Trophoblast cell (in vitro differentiated cells and primary cell): ENCODE results near the gene EFR3B.
"Not testable (repeated sequence)": the region's sequence is repeated elsewhere in the genome, so short reads cannot be mapped to it uniquely, and the experiment has no call there.

Experiments used
- DNase-seq, 2 donors: peaks; one replicate each; pipeline ENCODE4 v3.0.0-alpha.2; 2016
- H2AFZ ChIP-seq: 2 replicates; pipeline ENCODE4 v1.6.1; 2013; ENCODE audit warnings: low read length, moderate library complexity, mild to moderate bottlenecking; ENCODE audit not compliant: insufficient read depth, poor library complexity
- H2AK5ac ChIP-seq: 2 replicates; pipeline ENCODE4 v1.6.1; 2013; ENCODE audit warnings: mild to moderate bottlenecking, low read length
- H2BK120ac ChIP-seq: 2 replicates; pipeline ENCODE4 v1.6.1; 2013; ENCODE audit warnings: low read length, mild to moderate bottlenecking, moderate library complexity; ENCODE audit not compliant: insufficient read depth, poor library complexity
- H2BK12ac ChIP-seq: 2 replicates; pipeline ENCODE4 v1.6.1; 2013; ENCODE audit warnings: mild to moderate bottlenecking, low read length, moderate library complexity
- H2BK5ac ChIP-seq: 2 replicates; pipeline ENCODE4 v1.6.1; 2013; ENCODE audit warnings: low read length, low read depth, moderate library complexity, mild to moderate bottlenecking; ENCODE audit not compliant: poor library complexity
- H3K14ac ChIP-seq: 2 replicates; pipeline ENCODE4 v1.6.1; 2013; ENCODE audit warnings: mild to moderate bottlenecking, low read length
- H3K18ac ChIP-seq: 2 replicates; pipeline ENCODE4 v1.6.1; 2013; ENCODE audit warnings: mild to moderate bottlenecking, low read length
- H3K23ac ChIP-seq: 2 replicates; pipeline ENCODE4 v1.6.1; 2013; ENCODE audit warnings: low read length
- H3K27ac ChIP-seq: 2 replicates; pipeline ENCODE4 v1.5.1; 2013; ENCODE audit warnings: low read depth, mild to moderate bottlenecking, inconsistent platforms, low read length, moderate library complexity
- H3K27me3 ChIP-seq: 2 replicates; pipeline ENCODE4 v1.6.1; 2013; ENCODE audit warnings: inconsistent platforms, mild to moderate bottlenecking, low read length, moderate library complexity; ENCODE audit not compliant: insufficient read depth
- H3K36me3 ChIP-seq, 2 experiments: 1 replicate in 1 of 2; 2 replicates in 1 of 2; pipeline ENCODE4 v1.6.1; 2013; ENCODE audit warnings: low read length in 2 of 2, mild to moderate bottlenecking in 2 of 2, moderate library complexity in 1 of 2; ENCODE audit not compliant: insufficient read depth in 2 of 2, control insufficient read depth in 1 of 2
- H3K4ac ChIP-seq: 2 replicates; pipeline ENCODE4 v1.6.1; 2013; ENCODE audit warnings: low read depth, mild to moderate bottlenecking, low read length, moderate library complexity
- H3K4me1 ChIP-seq, 2 experiments: 1 replicate in 1 of 2; 2 replicates in 1 of 2; pipeline ENCODE4 v1.6.1; 2013; ENCODE audit warnings: low read length in 2 of 2, mild to moderate bottlenecking in 2 of 2, moderate library complexity in 1 of 2; ENCODE audit not compliant: insufficient read depth in 2 of 2, control insufficient read depth in 1 of 2
- H3K4me2 ChIP-seq: 2 replicates; pipeline ENCODE4 v1.6.1; 2013; ENCODE audit warnings: inconsistent platforms, mild to moderate bottlenecking, low read length, moderate library complexity
- H3K4me3 ChIP-seq: 2 replicates; pipeline ENCODE4 v1.5.1; 2013; ENCODE audit warnings: mild to moderate bottlenecking, low read depth, low read length, inconsistent platforms
- H3K79me1 ChIP-seq: one replicate; pipeline ENCODE4 v1.6.1; 2013; ENCODE audit warnings: low read length
- H3K79me2 ChIP-seq: 2 replicates; pipeline ENCODE4 v1.6.1; 2013; ENCODE audit warnings: low read length, mild to moderate bottlenecking; ENCODE audit not compliant: control insufficient read depth, insufficient read depth, poor library complexity
- H3K9ac ChIP-seq: 2 replicates; pipeline ENCODE4 v1.6.1; 2013; ENCODE audit warnings: mild to moderate bottlenecking, low read length
- H3K9me3 ChIP-seq: 2 replicates; pipeline ENCODE4 v1.6.1; 2013; ENCODE audit warnings: low read depth, mild to moderate bottlenecking, control low read depth, inconsistent platforms, low read length; ENCODE audit not compliant: insufficient read depth
- H4K12ac ChIP-seq: 2 replicates; pipeline ENCODE4 v1.6.1; 2013; ENCODE audit warnings: low read depth, mild to moderate bottlenecking, low read length, moderate library complexity
- H4K8ac ChIP-seq: 2 replicates; pipeline ENCODE4 v1.6.1; 2013; ENCODE audit warnings: low read depth, mild to moderate bottlenecking, low read length, moderate library complexity
- H4K91ac ChIP-seq: one replicate; pipeline ENCODE4 v1.6.1; 2013; ENCODE audit warnings: low read depth, mild to moderate bottlenecking, low read length, moderate library complexity
- WGBS: extraction: QIAGEN DNeasy Blood & Tissue Kit; methylation state at CpG from one replicate; pipeline ENCODE4 v1.1.7; 2013; ENCODE audit warnings: missing lambda C conversion rate; ENCODE audit not compliant: insufficient read length, insufficient coverage; ENCODE audit errors: extremely low coverage; 5-methylcytosine and 5-hydroxymethylcytosine counted together

Gene EFR3B

DNA sequence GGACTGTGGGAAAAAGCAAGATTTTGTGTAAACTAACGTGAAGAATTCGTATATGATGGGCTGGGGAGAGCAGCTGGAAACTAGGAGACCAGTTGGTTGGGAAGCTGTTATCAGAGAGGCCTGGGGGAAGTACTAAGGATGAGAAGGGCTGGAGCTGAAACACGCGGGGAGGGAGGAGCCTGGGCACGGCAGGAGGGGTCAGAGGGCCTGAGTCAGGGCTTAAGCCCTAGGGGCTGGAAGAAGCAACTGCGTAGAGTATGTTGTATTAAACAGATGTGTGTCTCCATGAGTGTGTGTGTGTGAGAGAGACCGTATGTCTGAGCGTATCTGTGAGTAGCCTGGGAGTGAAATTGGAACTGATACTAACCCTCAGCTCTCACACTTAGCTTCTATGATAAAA, 118.1 kb downstream of the EFR3B start:
- no peak overlapping the region for H2AK5ac ChIP-seq
- H3K23ac ChIP-seq, result no peak overlapping the region
- no peaks in the 10 kb centered on the region for H3K36me3 ChIP-seq
- H3K4ac ChIP-seq, result no peak overlapping the region
- no peak overlapping the region for H4K12ac ChIP-seq
- H3K79me2 ChIP-seq, result no peaks in the 10 kb centered on the region
- peak overlapping the region; percentile 19 for H3K27ac ChIP-seq
- H2BK5ac ChIP-seq, result no peak overlapping the region
- H2BK12ac ChIP-seq, result no peak overlapping the region
- H3K27me3 ChIP-seq, result no peaks in the 10 kb centered on the region
- H3K14ac ChIP-seq, result no peak overlapping the region
- H2BK120ac ChIP-seq, result no peak overlapping the region
- peaks cover 12 to 18% of the 10 kb centered on the region in 2 experiments for H3K4me1 ChIP-seq
- no peak overlapping the region for H4K91ac ChIP-seq
- no peak overlapping the region for H3K4me2 ChIP-seq
- WGBS, result no CpG with 5 or more reads among the region's 8 CpGs
- no peak overlapping the region for H3K9ac ChIP-seq
- H4K8ac ChIP-seq, result no peak overlapping the region
- peaks cover 6% of the 10 kb centered on the region for H3K9me3 ChIP-seq
- H3K79me1 ChIP-seq, result peaks cover 3% of the 10 kb centered on the region
- H3K4me3 ChIP-seq, result no peak overlapping the region
- peak; percentile 71 to 77 for DNase-seq
- no peak overlapping the region for H3K18ac ChIP-seq
- H2AFZ ChIP-seq, result no peak overlapping the region

GRCh38 chr2:25160376-25160775, 118.5 kb downstream of the EFR3B start:
- H3K36me3 ChIP-seq, result no peaks in the 10 kb centered on the region
- peak overlapping the region; percentile 17 for H4K8ac ChIP-seq
- H3K9me3 ChIP-seq, result peaks cover 6% of the 10 kb centered on the region
- H2AK5ac ChIP-seq, result no peak overlapping the region
- no peaks in the 10 kb centered on the region for H3K27me3 ChIP-seq
- H3K79me1 ChIP-seq, result peaks cover 3% of the 10 kb centered on the region
- no peak overlapping the region for H3K18ac ChIP-seq
- no peak overlapping the region for H2BK12ac ChIP-seq
- peak overlapping the region; percentile 20 for H4K91ac ChIP-seq
- H3K4me2 ChIP-seq, result peak overlapping the region; percentile 10
- peak overlapping the region; percentile 15 for H3K9ac ChIP-seq
- no peak overlapping the region for H3K4me3 ChIP-seq
- no peak overlapping the region for H3K4ac ChIP-seq
- no peaks in the 10 kb centered on the region for H3K79me2 ChIP-seq
- no peak for DNase-seq
- H3K23ac ChIP-seq, result no peak overlapping the region
- H2BK5ac ChIP-seq, result no peak overlapping the region
- no CpG with 5 or more reads among the region's 10 CpGs for WGBS
- peak overlapping the region; percentile 19 for H3K27ac ChIP-seq
- H4K12ac ChIP-seq, result no peak overlapping the region
- peak overlapping the region; percentile 2 for H3K14ac ChIP-seq
- no peak overlapping the region for H2AFZ ChIP-seq
- no peak overlapping the region for H2BK120ac ChIP-seq
- peaks cover 12 to 18% of the 10 kb centered on the region in 2 experiments for H3K4me1 ChIP-seq

DNA sequence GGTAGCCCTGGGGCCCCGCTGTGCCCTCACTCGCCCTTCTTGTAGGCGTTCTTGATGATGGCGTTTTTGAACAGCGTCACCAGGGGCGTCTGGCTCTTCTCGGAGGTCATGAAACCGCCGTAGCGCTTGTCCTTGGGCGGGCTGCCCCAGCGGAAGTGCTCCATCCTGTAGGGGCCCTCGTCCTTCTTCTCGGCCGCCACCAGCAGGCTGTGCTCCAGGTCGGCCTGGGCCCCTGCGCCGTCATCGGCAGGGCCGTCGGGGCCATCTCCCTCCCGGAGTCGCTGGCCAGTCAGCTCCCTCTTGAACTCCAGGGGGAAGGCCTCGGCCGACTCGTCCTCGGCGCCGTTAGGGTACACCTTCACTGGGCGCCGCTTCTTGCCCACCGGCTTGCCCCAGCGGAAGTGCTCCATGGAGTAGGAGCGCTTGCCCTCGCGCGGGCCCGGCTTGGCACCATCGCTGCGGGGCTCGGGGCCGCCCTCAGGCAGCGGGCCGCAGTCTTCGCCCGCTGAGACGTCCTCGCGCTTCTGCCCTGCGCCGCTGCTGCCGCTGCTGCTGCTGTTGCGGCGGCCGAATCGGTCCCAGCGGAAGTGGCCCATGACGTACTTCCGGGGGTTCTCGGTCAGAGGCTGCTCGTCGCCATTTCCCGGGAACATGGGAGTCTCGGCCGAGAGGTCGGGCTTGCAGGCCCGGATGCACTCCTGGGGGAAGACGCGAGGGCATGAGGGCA, 119.3 kb downstream of the EFR3B start:
- no peaks in the 10 kb centered on the region for H3K27me3 ChIP-seq
- peak overlapping the region; percentile 7 for H4K91ac ChIP-seq
- no peak overlapping the region for H2BK120ac ChIP-seq
- H4K8ac ChIP-seq, result no peak overlapping the region
- H3K4ac ChIP-seq, result no peak overlapping the region
- no peak overlapping the region for H2BK5ac ChIP-seq
- no peak for DNase-seq
- no peak overlapping the region for H3K14ac ChIP-seq
- H3K36me3 ChIP-seq, result no peaks in the 10 kb centered on the region
- H3K9ac ChIP-seq, result no peak overlapping the region
- H3K18ac ChIP-seq, result no peak overlapping the region
- H2AFZ ChIP-seq, result no peak overlapping the region
- H2BK12ac ChIP-seq, result no peak overlapping the region
- H3K4me3 ChIP-seq, result no peak overlapping the region
- no peaks in the 10 kb centered on the region for H3K79me2 ChIP-seq
- no peak overlapping the region for H3K23ac ChIP-seq
- H3K27ac ChIP-seq, result no peak overlapping the region
- peaks cover 6% of the 10 kb centered on the region for H3K9me3 ChIP-seq
- no peak overlapping the region for H3K4me2 ChIP-seq
- H3K79me1 ChIP-seq, result peaks cover 3% of the 10 kb centered on the region
- H3K4me1 ChIP-seq, result peaks cover 12 to 18% of the 10 kb centered on the region in 2 experiments
- H2AK5ac ChIP-seq, result no peak overlapping the region
- no CpG with 5 or more reads among the region's 69 CpGs for WGBS
- H4K12ac ChIP-seq, result no peak overlapping the region

- not testable (repeated sequence) for H4K12ac ChIP-seq, H3K14ac ChIP-seq, H2BK5ac ChIP-seq
Observed at GRCh38 chr2:25162061-25162460, 120.2 kb downstream of the EFR3B start.

More at GRCh38 chr2:25162061-25162460, 120.2 kb downstream of the EFR3B start:
- not testable (repeated sequence) for H3K23ac ChIP-seq, H3K36me3 ChIP-seq, H3K27me3 ChIP-seq, H3K4me3 ChIP-seq, H3K4me2 ChIP-seq, H4K91ac ChIP-seq, H2BK12ac ChIP-seq, H2AK5ac ChIP-seq, H3K9ac ChIP-seq, H3K18ac ChIP-seq, H3K9me3 ChIP-seq, H2BK120ac ChIP-seq, DNase-seq, H3K27ac ChIP-seq, H3K79me1 ChIP-seq, H3K79me2 ChIP-seq, H2AFZ ChIP-seq, H4K8ac ChIP-seq, H3K4ac ChIP-seq
- H3K4me1 ChIP-seq, result peaks cover 12 to 18% of the 10 kb centered on the region in 2 experiments
- WGBS, result no CpG with 5 or more reads among the region's 7 CpGs
